Left renal cortex interstitium (tissue), 4 donors: ENCODE measurements around the gene SH2D3A. TPM values are rescaled to one million over a fixed set of nuclear protein-coding genes. Genes with fewer than 3 reads are reported as not detected.
"Not testable (repeated sequence)": the region's sequence is repeated elsewhere in the genome, so short reads cannot be mapped to it uniquely, and the experiment has no call there.

Experiments
- DNase-seq, 4 donors: peaks; one replicate each; pipeline ENCODE4 v3.0.0-alpha.2; 2013; ENCODE audit warnings: low read depth in 4 of 4, low spot score in 2 of 4, missing footprints in 1 of 4
- polyA plus RNA-seq, 4 donors: library from polyadenylated mRNA; unstranded; fragments of 120-200 nt; gene quantifications; one replicate each; pipeline ENCODE4 v1.2.1, GENCODE V29; 2013; ENCODE audit not compliant: insufficient read length in 4 of 4

Gene SH2D3A
- polyA plus RNA-seq, 4 donors, result 5.6 to 11.5 (median 9.2) TPM

DNA sequence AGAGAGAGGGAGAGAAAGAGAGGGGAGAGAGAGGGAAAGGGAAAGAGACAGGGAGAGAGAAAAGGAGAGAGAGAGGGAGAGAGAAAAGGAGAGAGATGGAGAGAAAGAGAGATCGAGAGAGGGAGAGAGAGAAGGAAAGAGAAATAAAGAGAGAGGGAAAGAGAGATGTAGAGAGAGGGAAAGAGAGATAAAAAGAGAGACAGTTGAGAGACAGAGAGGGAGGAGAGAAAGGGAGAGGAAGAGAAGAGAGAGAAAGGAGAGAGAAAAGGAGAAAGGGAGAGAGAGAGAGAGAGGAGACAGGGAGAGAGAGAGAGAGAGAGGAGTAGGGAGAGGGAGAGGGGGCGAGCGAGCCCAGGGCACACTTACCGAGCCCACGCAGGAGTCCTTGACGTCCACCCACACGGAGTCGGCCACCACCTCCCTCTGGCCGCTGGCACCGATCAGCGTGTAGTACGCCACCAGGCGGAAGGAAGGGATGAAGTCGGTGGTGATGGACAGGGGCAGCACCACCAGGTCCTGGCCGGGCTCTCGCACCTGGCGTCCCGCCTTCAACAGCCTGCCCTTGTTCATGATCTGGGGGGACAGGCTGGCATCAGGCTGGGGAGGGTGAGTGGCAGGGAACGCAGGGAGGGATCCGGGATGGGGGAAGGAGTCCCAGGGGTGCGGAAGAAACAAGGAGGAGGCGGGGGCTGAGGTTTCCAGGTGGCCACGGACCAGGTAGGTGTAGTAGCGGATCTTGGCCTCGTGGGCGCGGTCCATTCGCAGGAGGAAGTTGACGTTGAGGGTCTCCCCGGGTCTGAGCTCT is 56.8 kb downstream of the SH2D3A start:
- DNase-seq, result no peak

DNA sequence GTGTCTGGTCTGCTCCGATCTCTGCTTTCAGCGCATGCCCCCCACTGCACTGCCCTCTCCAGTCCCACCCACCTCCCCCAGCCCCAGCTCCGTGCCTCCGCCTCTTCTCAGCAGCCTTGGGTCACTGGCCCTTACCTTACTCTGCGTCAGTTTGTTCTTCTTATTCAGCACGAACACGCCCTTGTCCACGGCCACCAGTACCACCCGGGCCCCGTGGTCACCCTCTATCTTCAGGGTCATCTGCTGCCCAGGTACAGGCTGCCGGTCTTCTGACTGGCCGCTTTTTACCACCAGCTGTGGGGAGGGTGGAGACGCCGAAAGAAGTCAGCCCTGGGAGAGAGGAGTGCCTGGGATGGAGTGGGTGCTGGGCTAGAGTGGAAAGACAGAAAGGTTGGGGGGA is 57.7 kb downstream of the SH2D3A start:
- no peak for DNase-seq

DNA sequence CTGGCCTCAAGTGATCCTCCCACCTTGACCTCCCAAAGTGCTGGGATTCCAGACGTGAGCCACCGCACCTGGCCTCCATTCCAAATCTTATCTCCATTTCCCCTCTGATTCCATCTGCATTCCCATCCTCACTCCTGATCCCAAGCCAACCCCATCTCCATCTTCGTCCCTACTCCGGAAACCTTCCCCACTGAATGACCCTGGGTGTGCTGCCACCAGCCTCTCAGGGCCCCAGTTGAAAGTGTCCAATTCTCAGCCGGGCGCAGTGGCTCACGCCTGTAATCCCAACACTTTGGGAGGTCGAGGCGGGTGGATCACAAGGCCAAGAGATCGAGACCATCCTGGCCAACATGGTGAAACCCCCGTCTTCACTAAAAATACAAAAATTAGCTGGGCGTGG is 58.3 kb downstream of the SH2D3A start:
- DNase-seq, result not testable (repeated sequence)

DNA sequence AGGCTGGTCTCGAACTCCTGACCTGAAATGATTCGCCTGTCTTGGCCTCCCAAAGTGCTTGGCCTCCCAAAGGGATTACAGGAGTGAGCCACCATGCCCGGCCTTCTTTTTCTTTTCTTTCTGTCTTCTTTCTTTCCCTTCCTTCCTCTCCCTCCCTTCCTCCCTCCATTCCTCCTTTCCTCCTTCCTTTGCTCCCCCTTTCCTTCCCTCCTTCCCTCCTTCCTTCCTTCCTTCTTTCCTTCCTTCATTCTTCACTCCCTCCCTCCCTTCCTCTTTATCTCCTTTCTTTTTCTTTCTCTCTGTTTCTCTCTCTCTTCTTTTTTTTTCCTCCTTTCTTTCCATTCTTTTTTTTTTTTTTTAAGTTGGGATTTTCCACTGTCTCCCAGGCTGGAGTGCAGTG is 58.9 kb downstream of the SH2D3A start:
- no peak for DNase-seq

DNA sequence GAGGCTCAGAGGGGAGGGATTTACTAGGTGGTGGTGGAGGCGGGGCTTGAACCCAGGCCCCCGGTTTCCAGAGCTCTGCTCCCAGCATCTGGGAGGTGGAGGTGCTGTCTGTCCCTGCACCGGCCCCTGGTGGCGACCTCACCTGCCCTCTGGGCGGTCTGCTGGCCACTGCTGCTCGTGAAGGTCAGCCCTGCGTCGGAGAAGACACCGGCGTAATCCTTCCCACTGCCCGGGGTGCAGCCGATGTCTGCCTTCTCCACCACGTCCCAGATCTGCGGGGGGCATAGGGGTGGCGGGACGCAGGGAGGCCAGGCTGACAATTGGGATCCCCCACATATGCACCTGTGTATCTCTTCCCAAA is 59.6 kb downstream of the SH2D3A start:
- no peak for DNase-seq

DNA sequence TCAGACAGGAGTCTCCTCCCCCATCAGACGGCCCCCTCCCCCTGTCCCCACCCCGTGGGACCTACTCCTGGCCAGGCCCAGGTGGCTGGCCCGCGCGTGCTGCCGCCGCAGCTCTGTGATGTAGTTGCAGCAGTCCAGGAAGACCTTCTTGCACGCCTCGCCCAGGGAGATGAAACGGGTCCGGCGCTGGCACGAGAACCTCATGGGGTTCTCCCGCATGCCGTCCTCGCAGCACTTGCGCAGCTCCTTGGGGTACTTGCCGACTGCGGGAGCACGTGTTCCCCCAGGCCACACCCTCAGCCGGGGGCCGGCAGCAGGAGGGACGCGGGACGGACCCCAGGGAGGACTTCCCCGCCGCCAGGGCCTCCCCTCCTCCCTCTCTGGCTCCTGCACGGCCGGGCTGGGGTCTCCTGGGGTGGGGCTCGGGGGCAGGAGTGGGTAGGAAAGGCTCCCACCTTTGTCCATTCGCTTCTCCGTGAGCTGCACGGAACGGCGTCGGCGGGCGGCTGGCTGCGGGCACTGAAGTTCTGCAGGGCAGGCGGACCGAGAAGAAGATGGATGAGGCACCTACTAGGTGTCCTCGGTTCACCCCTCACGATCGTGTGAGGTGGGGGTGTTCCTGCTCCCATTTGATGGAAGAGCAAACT is 60.1 kb downstream of the SH2D3A start:
- DNase-seq, result no peak

DNA sequence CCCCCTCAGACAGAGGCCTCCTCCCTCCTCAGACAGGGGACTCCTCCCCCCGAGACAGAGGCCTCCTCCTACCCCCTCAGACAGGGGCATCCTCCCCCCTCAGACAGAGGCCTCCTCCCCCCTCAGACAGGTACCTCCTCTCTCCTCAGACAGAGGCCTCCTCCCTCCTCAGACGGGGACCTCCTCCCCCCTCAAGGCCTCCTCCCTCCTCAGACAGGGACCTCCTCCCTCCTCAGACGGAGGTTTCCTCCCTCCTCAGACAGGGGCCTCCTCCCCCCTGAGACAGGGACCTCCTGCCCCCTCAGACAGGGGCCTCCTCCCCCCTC is 60.6 kb downstream of the SH2D3A start:
- DNase-seq, result no peak

DNA sequence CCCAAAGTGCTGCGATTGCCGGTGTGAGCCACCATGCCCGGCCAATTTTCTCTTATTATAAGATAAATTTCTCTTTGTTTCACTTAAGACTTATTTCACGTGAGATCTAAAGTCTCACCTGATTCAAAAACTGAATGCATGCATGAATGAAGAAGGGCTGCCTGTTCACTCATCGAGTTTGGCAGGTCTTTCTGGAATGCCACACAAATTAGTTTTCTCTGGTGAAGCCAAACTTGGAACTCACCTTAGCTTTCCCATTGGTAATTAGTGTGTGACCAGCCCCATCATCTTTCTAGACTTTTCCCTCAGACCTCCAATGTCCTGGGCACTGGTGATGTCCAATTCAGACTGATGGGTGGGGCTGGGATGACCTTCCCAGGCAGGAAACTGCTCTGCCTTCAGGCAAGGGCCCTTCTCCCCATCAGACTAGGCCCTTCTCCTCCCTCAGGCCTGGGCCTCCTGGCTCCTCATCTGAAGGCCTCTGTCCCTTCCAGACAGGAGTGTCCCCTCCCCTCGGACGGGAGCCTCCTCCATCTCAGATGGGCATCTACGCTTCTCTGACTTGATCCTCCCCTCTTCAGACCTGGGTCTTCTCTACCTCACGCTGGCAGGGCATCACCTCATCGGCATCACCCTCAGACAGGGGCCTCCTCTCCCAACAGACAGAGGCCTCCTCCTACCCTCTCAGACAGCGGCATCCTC is 61.2 kb downstream of the SH2D3A start:
- no peak for DNase-seq

Other genes with a start within 250 kb of the SH2D3A start
- gene TNFSF9, start 236.4 kb downstream of the SH2D3A start, polyA plus RNA-seq, result under 1 TPM; 0.16 to 0.51 (median 0.28) TPM
- gene CD70, start 176.3 kb downstream of the SH2D3A start, polyA plus RNA-seq, result not detected
- gene TNFSF14, start 97.3 kb downstream of the SH2D3A start, polyA plus RNA-seq, result under 1 TPM; 0.04 to 0.13 (median 0.10) TPM
- gene C3, start 46.8 kb downstream of the SH2D3A start, polyA plus RNA-seq, result 10 to 100 TPM; 13.6 to 30.7 (median 22.1) TPM
- gene GPR108, start 29.9 kb downstream of the SH2D3A start, polyA plus RNA-seq, result 10 to 100 TPM; 57.8 to 70.1 (median 64.6) TPM
- gene TRIP10, start 27.8 kb downstream of the SH2D3A start, polyA plus RNA-seq, result 10 to 100 TPM; 50.6 to 68.7 (median 58.7) TPM
- 1 to 10 TPM; 1.3 to 2.3 (median 1.4) TPM for gene VAV1, start 5.3 kb upstream of the SH2D3A start, polyA plus RNA-seq
- gene ADGRE1, start 120.1 kb upstream of the SH2D3A start, polyA plus RNA-seq, result under 1 TPM; 0.08 to 0.16 (median 0.12) TPM